ENCODE data around the gene HECTD3.

DNA sequence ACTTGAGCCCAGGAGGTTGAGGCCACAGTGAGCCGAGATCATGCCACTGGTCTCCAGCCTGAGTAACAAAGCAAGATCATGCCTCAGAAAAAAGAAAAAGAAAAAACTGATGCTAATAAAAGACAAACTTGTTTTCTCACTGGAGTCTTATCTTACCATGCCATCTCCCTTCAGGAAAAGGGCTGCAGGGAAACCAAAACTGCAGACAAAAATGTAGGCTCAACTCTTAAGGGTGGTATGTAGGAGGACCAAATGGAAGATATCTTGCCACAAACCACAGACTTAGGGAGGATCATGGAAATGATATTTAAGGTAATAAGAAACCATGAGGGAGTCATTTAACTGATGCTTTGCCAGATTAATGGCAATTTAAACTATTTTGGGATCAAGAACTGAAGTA lies 33.8 kb upstream of the HECTD3 start:
- TF ChIP-seq, protein P1, sequence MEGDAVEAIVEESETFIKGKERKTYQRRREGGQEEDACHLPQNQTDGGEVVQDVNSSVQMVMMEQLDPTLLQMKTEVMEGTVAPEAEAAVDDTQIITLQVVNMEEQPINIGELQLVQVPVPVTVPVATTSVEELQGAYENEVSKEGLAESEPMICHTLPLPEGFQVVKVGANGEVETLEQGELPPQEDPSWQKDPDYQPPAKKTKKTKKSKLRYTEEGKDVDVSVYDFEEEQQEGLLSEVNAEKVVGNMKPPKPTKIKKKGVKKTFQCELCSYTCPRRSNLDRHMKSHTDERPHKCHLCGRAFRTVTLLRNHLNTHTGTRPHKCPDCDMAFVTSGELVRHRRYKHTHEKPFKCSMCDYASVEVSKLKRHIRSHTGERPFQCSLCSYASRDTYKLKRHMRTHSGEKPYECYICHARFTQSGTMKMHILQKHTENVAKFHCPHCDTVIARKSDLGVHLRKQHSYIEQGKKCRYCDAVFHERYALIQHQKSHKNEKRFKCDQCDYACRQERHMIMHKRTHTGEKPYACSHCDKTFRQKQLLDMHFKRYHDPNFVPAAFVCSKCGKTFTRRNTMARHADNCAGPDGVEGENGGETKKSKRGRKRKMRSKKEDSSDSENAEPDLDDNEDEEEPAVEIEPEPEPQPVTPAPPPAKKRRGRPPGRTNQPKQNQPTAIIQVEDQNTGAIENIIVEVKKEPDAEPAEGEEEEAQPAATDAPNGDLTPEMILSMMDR (conservative IDR thresholded peaks at IDR 0.05; ENCODE audit: low read depth, low read length), result no peak
- TF ChIP-seq EZH2 (IDR thresholded peaks at IDR 0.05; ENCODE audit: low read length, unreplicated experiment) (no peak), EZH2phosphoT487 (IDR thresholded peaks at IDR 0.05; ENCODE audit: borderline replicate concordance, low read length) (no peak)

Measured in PC-3 (cell line).